Choroid plexus epithelial cell (primary cell): Measurements from ENCODE around the gene C1orf35.

Experiments
- DNase-seq: peaks from one replicate; pipeline ENCODE4 v3.0.0-alpha.2; 2010; ENCODE audit warnings: low read depth
- H3K4me3 ChIP-seq: 2 replicates; pipeline ENCODE4 v1.5.1; 2011; ENCODE audit warnings: low read depth, mild to moderate bottlenecking, control low read depth, low read length, moderate library complexity
- CTCF ChIP-seq: conservative IDR thresholded peaks from 2 replicates; pipeline ENCODE4 v1.5.1; 2011; ENCODE audit warnings: low read depth, mild to moderate bottlenecking, control low read depth, inconsistent platforms, low read length, moderate library complexity

The C1orf35 gene

GRCh38 chr1:228087771-228088251, 15.3 kb downstream of the C1orf35 start:
- no peak overlapping the region for H3K4me3 ChIP-seq
- TF ChIP-seq CTCF, result no peak
- DNase-seq, result peak; percentile 52

GRCh38 chr1:228085287-228085951, 17.7 kb downstream of the C1orf35 start:
- peak; percentile 82 for DNase-seq
- no peak for TF ChIP-seq CTCF
- H3K4me3 ChIP-seq, result peak overlapping the region; percentile 98

GRCh38 chr1:228084797-228085196, 18.3 kb downstream of the C1orf35 start:
- peak overlapping the region; percentile 98 for H3K4me3 ChIP-seq
- TF ChIP-seq CTCF, result no peak
- no peak for DNase-seq

GRCh38 chr1:228084325-228084724, 18.8 kb downstream of the C1orf35 start:
- TF ChIP-seq CTCF, result no peak
- DNase-seq, result peak; percentile 84
- H3K4me3 ChIP-seq, result peak overlapping the region; percentile 98

- TF ChIP-seq CTCF, result no peak
- DNase-seq, result peak; percentile 46
- H3K4me3 ChIP-seq, result peak overlapping the region; percentile 98
These were observed 19.2 kb downstream of the C1orf35 start for GRCh38 chr1:228083871-228084278.

GRCh38 chr1:228082918-228083870, 19.9 kb downstream of the C1orf35 start:
- peak; percentile 47 for DNase-seq

More at GRCh38 chr1:228082918-228083870, 19.9 kb downstream of the C1orf35 start:
- TF ChIP-seq CTCF, result no peak
- H3K4me3 ChIP-seq, result peak overlapping the region; percentile 98
